Colon (tissue), 2 donors: Measurements from ENCODE around the gene UBE2G1.
"Not testable (repeated sequence)": the region's sequence is repeated elsewhere in the genome, so short reads cannot be mapped to it uniquely, and the experiment has no call there.

Source experiments
- FAIRE-seq: peaks from 2 replicates; lab custom pipeline; 2012; peaks lifted over from hg19 to GRCh38; lab: Jason Lieb, UNC
- donor health status: control.
- donor health status: control.

UBE2G1 gene

DNA sequence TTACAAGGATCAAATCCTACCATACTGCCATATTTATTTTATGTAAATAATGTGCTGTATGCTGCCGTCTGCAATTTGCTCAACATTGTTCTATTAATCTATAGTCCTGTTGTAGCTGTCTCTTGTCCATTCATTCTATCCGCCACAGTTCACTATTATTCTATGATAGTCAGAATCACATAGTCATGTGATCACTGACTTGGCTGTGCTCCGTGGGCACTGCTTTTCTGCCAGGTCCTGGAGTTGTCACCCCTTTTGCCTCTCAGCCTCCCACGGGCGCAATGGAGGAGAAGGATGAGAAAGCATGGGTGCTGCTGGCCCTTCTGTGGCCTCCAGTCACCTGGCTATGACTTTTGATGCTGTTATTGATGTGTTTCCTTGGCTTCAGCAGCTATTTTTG lies 65.4 kb downstream of the UBE2G1 start:
- no peak for FAIRE-seq

DNA sequence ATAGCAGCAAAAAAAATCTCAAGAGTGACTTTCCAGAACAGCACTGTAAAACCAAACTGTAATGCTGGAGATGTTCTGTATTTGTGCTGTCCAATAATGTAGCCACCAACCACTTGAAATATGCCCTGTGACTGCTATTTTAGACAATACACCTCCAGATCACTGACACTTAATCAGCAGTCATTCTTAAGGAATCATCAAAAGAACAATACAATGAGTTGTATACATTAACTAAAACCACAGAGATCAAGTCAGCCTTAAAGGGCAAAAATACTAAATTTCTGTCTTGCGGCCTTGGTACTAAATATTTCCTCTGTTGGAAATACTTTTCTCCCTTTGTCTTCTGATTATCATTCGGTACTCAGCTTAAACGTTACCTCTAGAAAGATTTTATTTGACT lies 69.1 kb downstream of the UBE2G1 start:
- no peak for FAIRE-seq

GRCh38 chr17:4295686-4296085 lies 70.8 kb downstream of the UBE2G1 start:
- no peak for FAIRE-seq

- FAIRE-seq, result no peak
These were observed 72.9 kb downstream of the UBE2G1 start for GRCh38 chr17:4293572-4293971.

DNA sequence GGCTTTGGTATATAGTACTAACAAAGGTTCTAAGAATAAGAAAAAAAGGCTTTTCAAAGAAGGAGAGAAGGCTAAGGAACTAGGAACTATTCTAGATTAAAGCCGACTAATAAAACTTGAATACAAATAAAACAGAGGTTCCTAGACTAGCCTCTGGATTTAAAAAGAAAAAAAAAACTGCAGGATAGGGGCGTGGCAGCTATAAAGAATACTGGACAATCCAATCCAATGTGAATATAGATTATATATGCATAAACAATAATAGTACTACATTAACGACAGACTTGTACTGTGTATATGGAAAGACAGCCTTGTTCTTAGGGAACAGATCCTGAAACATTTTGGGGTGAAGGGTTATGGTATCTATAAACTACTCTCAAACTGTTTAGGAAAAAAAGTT lies 78.8 kb downstream of the UBE2G1 start:
- FAIRE-seq, result no peak

- FAIRE-seq, result no peak
These were observed 90.0 kb downstream of the UBE2G1 start for GRCh38 chr17:4276514-4276913.

GRCh38 chr17:4272972-4273368 lies 93.5 kb downstream of the UBE2G1 start:
- FAIRE-seq, result no peak

GRCh38 chr17:4272213-4272971 lies 94.1 kb downstream of the UBE2G1 start:
- FAIRE-seq, result no peak

- FAIRE-seq, result no peak
These were observed 95.7 kb downstream of the UBE2G1 start for GRCh38 chr17:4270736-4271135.

DNA sequence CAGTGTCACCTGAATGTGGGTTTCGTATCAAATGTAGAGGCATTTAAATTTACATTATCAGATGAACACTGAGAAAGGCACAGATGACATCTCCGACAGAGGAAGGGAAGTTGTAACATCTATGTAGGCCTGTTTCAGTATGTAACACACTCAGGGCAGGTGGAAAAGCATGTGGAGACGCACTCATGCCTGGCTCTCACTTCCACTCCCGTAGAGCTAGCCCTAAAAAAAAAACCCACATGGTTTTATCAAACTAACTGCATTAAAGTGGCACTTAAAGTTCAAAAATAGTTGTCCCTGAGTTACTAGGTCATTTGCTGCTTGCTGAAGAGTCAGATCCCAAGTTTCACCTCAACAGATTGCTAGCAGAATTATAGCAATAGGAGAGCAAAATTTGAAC lies 96.6 kb downstream of the UBE2G1 start:
- no peak for FAIRE-seq

DNA sequence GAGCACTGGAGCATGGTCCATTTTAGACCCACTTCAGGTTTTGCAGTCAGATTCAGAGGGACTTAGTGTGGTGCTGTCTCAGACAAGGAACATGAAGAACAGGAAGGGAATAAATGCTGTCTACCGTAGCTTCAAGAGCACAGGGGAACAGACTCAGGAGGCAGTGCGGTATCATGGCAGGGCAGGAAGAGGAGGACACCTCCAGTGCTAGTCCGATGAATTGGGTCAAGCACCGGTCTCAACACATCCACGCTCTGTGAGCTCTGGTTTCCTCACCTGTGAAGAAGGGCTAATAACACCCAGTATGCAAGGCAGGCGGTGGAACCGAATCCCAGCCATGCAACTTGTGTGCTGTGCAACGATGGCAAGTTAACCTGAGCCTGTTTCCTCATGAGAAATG lies 99.1 kb downstream of the UBE2G1 start:
- no peak for FAIRE-seq

GRCh38 chr17:4266550-4266949 lies 99.9 kb downstream of the UBE2G1 start:
- FAIRE-seq, result no peak

DNA sequence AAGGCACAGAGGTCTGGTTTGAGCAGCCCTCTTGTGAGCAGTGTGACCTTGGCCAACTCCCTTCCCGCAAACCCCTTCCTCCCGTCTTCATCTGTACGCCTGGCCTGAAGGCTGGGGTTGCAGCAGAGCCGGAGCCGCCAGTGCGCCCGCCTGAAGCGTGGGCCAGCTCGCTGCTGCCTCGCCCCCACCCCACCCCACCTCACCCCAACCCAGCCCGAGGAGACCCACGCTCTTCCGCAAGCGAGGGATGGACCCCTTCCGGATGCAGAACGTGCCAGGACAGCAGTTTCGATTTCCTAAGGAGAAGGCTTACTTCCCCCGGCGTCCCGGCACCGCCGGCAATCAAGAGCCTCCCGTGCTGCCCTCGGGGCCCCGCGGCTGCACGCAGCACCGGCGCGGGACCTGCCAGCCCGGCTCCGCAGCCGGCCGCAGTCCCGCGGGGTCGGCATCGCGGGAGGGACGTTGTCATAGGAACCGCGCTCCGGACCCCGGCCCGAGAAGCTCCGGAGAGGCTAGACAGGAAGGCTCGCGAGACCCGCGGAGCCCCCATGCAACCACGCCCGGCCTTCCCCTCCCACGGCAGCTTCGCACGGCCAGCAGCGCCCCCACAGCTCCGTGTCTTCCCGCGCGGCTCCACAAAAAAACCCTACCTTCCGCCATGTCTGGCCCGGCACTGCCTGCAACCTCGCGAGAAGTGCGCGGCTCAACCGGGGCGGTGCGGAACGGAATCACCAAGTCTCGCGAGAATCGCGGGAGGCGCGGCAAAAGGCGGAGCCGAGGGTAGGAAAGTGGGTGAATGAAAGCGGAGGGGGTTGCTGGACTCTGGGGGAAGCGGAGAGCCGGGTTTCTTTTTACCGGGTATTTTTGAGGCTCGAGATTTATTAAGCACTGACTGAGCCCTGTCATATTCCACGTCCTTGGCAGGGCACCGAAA lies 102.9 kb downstream of the UBE2G1 start, which contains the start of gene ANKFY1:
Gene ANKFY1, minus strand, starts transcription at position 698 of the 934 bp plus-strand sequence. Its CDS starts 38 bp downstream, at position 660.
- FAIRE-seq, result no peak

- FAIRE-seq, result no peak
These were observed 103.8 kb downstream of the UBE2G1 start for GRCh38 chr17:4262703-4263102.

DNA sequence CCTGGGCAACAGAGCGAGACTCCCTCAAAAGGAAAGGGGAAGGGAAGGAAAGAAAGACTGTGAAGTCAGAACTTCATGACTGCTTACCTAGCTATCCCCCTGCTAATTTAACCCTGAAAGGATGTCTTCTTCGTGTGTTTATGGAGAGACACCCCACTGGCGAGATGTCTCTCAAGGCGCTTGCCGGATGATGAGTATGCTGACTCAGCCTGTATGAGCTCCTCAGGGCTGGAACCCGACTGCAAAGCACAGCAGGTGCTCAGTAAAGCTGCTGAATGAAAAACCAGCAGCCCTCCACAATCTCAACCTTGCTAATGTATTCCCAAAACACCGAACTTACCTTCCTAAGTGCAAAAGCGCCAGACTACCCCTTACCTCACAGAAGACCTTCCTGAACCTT lies 105.0 kb downstream of the UBE2G1 start:
- no peak for FAIRE-seq

GRCh38 chr17:4258867-4259266 lies 107.6 kb downstream of the UBE2G1 start:
- no peak for FAIRE-seq

DNA sequence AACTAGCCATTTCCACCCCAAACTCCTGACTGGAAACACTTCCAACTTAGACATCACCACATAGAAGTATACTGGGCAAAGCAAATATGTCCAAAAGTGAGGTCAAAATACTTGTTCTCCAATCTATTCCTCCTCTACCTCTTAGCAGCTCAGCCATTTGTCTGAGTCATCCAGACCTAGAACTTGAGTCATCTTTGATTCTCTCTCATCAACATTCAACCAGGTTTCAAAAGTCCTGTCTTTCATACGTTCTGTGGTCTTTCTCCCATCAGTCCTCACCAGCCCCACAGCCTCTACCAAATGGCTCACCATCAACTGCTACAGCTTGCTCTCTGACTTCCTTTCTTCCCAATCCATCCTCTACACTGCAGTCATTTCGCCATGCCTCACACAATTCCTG lies 109.5 kb downstream of the UBE2G1 start:
- FAIRE-seq, result no peak

DNA sequence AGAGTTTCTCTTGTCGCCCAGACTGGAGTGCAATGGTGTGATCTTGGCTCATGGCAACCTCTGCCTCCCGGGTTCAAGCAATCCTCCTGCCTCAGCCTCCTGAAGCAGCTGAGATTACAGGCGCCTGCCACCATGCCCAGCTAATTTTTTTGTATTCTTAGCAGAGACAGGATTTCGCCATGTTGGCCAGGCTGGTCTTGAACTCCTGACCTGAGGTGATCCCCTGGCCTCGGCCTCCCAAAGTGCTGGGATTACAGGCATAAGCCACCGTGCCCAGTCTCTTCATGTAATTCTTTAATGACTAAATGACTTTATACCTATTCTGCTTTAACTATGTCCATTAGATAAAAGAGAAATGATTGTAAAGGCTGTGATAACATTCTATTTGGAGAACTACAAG lies 111.2 kb downstream of the UBE2G1 start:
- FAIRE-seq, result not testable (repeated sequence)

DNA sequence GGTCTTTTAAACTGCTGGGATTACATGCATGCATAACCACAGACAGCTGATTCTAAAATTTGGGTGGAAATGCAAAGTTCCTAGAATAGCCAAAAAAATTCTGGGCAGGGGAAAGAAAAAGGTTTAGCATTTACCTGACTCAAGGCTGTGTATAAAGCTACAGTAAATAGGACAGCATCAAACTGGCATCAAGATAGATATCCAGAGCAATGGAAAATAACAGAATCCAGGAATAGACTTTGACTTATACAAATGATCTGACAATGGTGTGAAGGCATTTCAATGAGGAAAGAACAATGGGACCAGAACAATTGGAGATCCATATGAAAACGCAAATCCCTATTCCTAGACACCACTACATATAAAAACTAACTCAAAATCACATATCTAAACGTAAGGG lies 115.6 kb downstream of the UBE2G1 start:
- no peak for FAIRE-seq

- FAIRE-seq, result no peak
These were observed 116.9 kb downstream of the UBE2G1 start for GRCh38 chr17:4249452-4250029.

- FAIRE-seq, result no peak
These were observed 117.8 kb downstream of the UBE2G1 start for GRCh38 chr17:4248504-4249277.

- FAIRE-seq, result no peak
These were observed 118.5 kb downstream of the UBE2G1 start for GRCh38 chr17:4247971-4248388.
